Adrenal gland (tissue), 12 donors: ENCODE measurements around the gene PACRG. TPM values are rescaled to one million over a fixed set of nuclear protein-coding genes. Genes with fewer than 3 reads are reported as not detected.

ENCODE experiments used
- DNase-seq, 7 donors: peaks; one replicate each; pipeline ENCODE4 v3.0.0-alpha.2; 2019 to 2020
- H3K27ac ChIP-seq, 5 donors: fragments of 200-600 bp; sonication (generic) in 4 of 5; 1 replicate in 3 of 5; 2 replicates in 2 of 5; pipeline versions ENCODE4 v1.5.1 to v1.8.0; 2016 to 2020; ENCODE audit warnings: mild to moderate bottlenecking in 1 of 5
- H3K27me3 ChIP-seq: fragments of 200-600 bp; 2 replicates; pipeline ENCODE4 v1.8.0; 2021
- H3K36me3 ChIP-seq, 2 donors: fragments of 200-600 bp; replicated peaks in 1 of 2; 1 replicate in 1 of 2; 2 replicates in 1 of 2; pipeline versions ENCODE4 v1.5.1 to v1.8.0; 2018 to 2022
- H3K4me1 ChIP-seq, 2 donors: fragments of 200-600 bp; replicated peaks in 1 of 2; 1 replicate in 1 of 2; 2 replicates in 1 of 2; pipeline versions ENCODE4 v1.5.1 to v1.8.0; 2018 to 2021
- H3K4me3 ChIP-seq, 4 donors: fragments of 200-600 bp; sonication (generic) in 3 of 4; one replicate each; pipeline ENCODE4 v1.5.1; 2016 to 2018
- H3K9me3 ChIP-seq, 3 donors: fragments of 200-600 bp; sonication (generic) in 1 of 3; replicated peaks in 1 of 3; 1 replicate in 2 of 3; 2 replicates in 1 of 3; pipeline versions ENCODE4 v1.5.1 to v1.8.0; 2016 to 2021
- CTCF ChIP-seq, 6 experiments: fragments of 450-650 bp in 4 of 6; fragments of 200-600 bp in 2 of 6; sonication (generic) in 1 of 6; IDR thresholded peaks; 1 replicate in 5 of 6; 2 replicates in 1 of 6; pipeline versions ENCODE4 v1.5.1 to v1.8.0; 2016 to 2021; ENCODE audit warnings: antibody characterized with exemption in 6 of 6, mild to moderate bottlenecking in 2 of 6, moderate library complexity in 1 of 6
- POLR2A ChIP-seq, 2 donors: fragments of 450-650 bp; IDR thresholded peaks; one replicate each; pipeline ENCODE4 v1.6.1; 2017; ENCODE audit warnings: antibody characterized with exemption in 2 of 2, mild to moderate bottlenecking in 2 of 2, moderate library complexity in 1 of 2
- WGBS, 4 donors: extraction: QIAGEN DNeasy Blood & Tissue Kit in 2 of 4; methylation state at CpG; one replicate each; pipeline versions ENCODE4 v1.1.5 to v1.1.7; 2013 to 2017; 5-methylcytosine and 5-hydroxymethylcytosine counted together
- intact Hi-C, 2 donors: fragments of 100-400 bp; cut with DNase I; formaldehyde crosslinking; loops; one replicate each; pipeline versions ENCODE4 v1.14.1 to v1.15.0; 2022 to 2023
- polyA plus RNA-seq, 3 donors: library from polyadenylated mRNA; stranded (reverse); fragments of 200-250 nt in 2 of 3; fragments of 350-450 nt in 1 of 3; fragmentation: Illumina TruSeq in 1 of 3; extraction: RNeasy Lipid Tissue Mini Kit (QIAGEN cat#74804) in 1 of 3; gene quantifications; one replicate each; pipeline ENCODE4 v1.2.3, GENCODE V29; 2013 to 2014
- total RNA-seq, 9 donors: library from RNA; depleted of rRNA in 4 of 9; stranded (reverse); fragments of >200 nt in 4 of 9; fragments of 120-200 nt in 1 of 9; fragmentation: NEBNext Ultra II Directional in 1 of 9; extraction: Animal tissue kit (Norgen Biotek cat#: 25700) in 1 of 9; gene quantifications; one replicate each; pipeline versions ENCODE4 v1.1.0 to v1.2.4, GENCODE V29; 2013 to 2023
- donor health status: healthy with polysubstance abuse.
- donor health status: Bipolar disorder and iron deficiency.
- donor health status: DM: yes; HTN: yes; CAD: no.
- donor health status: DM: no; HTN: no; CAD: no.
- donor health status: DM: no; HTN: no; CAD: no.
- donor health status: DM: yes; HTN: yes; CAD: no.

Gene PACRG
- total and polyA plus RNA-seq, 12 donors, result 0.18 to 6.1 (median 1.4) TPM

GRCh38 chr6:163054641-163055040 is 326.9 kb downstream of the PACRG start:
- TF ChIP-seq POLR2A (IDR thresholded peaks at IDR 0.05) (no peak), CTCF (IDR thresholded peaks at IDR 0.05) (no peak)
- Histone ChIP-seq H3K36me3 (no peaks in the 10 kb centered on the region), H3K9me3 (no peaks in the 10 kb centered on the region), H3K27me3 (no peaks in the 10 kb centered on the region), H3K27ac (no peak overlapping the region), H3K4me1 (no peaks in the 10 kb centered on the region), H3K4me3 (no peak overlapping the region)
- no peak for DNase-seq
- 87 to 96% (median 95%) methylated on average over 5 of the region's 5 CpGs for WGBS, 4 donors
- intact Hi-C loops, result no loop called here

- Histone ChIP-seq H3K27me3 (no peaks in the 10 kb centered on the region), H3K36me3 (no peaks in the 10 kb centered on the region), H3K27ac (no peak overlapping the region), H3K4me3 (no peak overlapping the region), H3K9me3 (no peaks in the 10 kb centered on the region), H3K4me1 (no peaks in the 10 kb centered on the region)
- 81 to 92% (median 84%) methylated on average over 2 of the region's 2 CpGs for WGBS, 4 donors
- DNase-seq, result no peak
- TF ChIP-seq POLR2A (IDR thresholded peaks at IDR 0.05) (no peak), CTCF (IDR thresholded peaks at IDR 0.05) (no peak)
- intact Hi-C loops, result no loop called here
Measured at GRCh38 chr6:163057260-163057659, 329.5 kb downstream of the PACRG start.

GRCh38 chr6:163062790-163063189 is 335.0 kb downstream of the PACRG start:
- no peak for TF ChIP-seq POLR2A (IDR thresholded peaks at IDR 0.05)
- TF ChIP-seq CTCF (IDR thresholded peaks at IDR 0.05), result no peak
- intact Hi-C loops, result no loop called here
- DNase-seq, result no peak
- Histone ChIP-seq H3K27ac (no peak overlapping the region), H3K4me3 (no peak overlapping the region), H3K9me3 (no peaks in the 10 kb centered on the region), H3K4me1 (no peaks in the 10 kb centered on the region), H3K36me3 (no peaks in the 10 kb centered on the region), H3K27me3 (no peaks in the 10 kb centered on the region)
- 88 to 94% (median 91%) methylated on average over 2 of the region's 2 CpGs for WGBS, 4 donors

DNA sequence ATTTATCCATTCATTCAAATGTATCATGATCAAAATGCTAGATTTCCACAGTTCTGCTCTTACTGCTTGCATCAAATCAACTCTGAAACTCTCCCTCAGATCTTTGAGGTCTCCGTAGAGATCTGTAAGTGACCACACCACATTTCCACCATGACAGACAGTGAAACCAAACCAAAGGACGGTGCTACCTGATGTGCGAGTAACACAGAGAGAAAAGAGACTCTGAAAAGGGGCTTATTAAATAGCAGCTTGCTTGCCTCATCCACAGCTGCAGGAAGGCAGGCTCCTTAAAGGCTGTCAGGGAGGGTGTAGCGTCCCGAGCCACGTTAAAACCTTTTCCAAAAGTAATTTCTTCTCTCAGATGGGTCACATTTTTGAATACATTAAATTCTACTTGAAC is 335.8 kb downstream of the PACRG start:
- Histone ChIP-seq H3K36me3 (no peaks in the 10 kb centered on the region), H3K9me3 (no peaks in the 10 kb centered on the region), H3K4me1 (no peaks in the 10 kb centered on the region), H3K27ac (no peak overlapping the region), H3K27me3 (no peaks in the 10 kb centered on the region), H3K4me3 (no peak overlapping the region)
- no peak for DNase-seq
- 83 to 91% (median 88%) methylated on average over 6 of the region's 6 CpGs for WGBS, 4 donors
- TF ChIP-seq CTCF (IDR thresholded peaks at IDR 0.05) (no peak), POLR2A (IDR thresholded peaks at IDR 0.05) (no peak)
- intact Hi-C loops, result no loop called here
